Body of pancreas (tissue), 4 donors: ENCODE results near the gene DOCK9. TPM values are rescaled to one million over a fixed set of nuclear protein-coding genes. Genes with fewer than 3 reads are reported as not detected.

ENCODE experiments used
- ATAC-seq: fragments of 150-250 bp; one replicate; pipeline ENCODE4 v1.9.1; 2016
- DNase-seq, 4 donors: peaks; one replicate each; pipeline ENCODE4 v3.0.0-alpha.2; 2019
- H3K27ac ChIP-seq, 4 donors: fragments of 200-600 bp; sonication (generic); 1 replicate in 3 of 4; 2 replicates in 1 of 4; pipeline versions ENCODE4 v1.5.1 to v1.6.1; 2016 to 2019; ENCODE audit warnings: mild to moderate bottlenecking in 1 of 4, mixed read lengths in 1 of 4, moderate library complexity in 1 of 4
- H3K27me3 ChIP-seq, 2 donors: fragments of 200-600 bp; sonication (generic); one replicate each; pipeline ENCODE4 v1.6.0; 2016; ENCODE audit warnings: mild to moderate bottlenecking in 1 of 2
- H3K36me3 ChIP-seq, 2 donors: fragments of 200-600 bp; sonication (generic); replicated peaks in 1 of 2; 2 replicates each; pipeline ENCODE4 v1.5.1; 2016; ENCODE audit warnings: low read depth in 2 of 2; ENCODE audit not compliant: insufficient read depth in 1 of 2
- H3K4me1 ChIP-seq: fragments of 200-600 bp; sonication (generic); one replicate; pipeline ENCODE4 v1.6.0; 2016
- H3K4me3 ChIP-seq, 2 donors: fragments of 200-600 bp; sonication (generic); 1 replicate in 1 of 2; 2 replicates in 1 of 2; pipeline ENCODE4 v1.5.1; 2016 to 2019
- H3K9me3 ChIP-seq, 3 donors: fragments of 200-600 bp; sonication (generic); 1 replicate in 2 of 3; 2 replicates in 1 of 3; pipeline ENCODE4 v1.5.1; 2016
- POLR2A ChIP-seq, 3 donors: fragments of 450-650 bp; IDR thresholded peaks; one replicate each; pipeline ENCODE4 v1.6.1; 2016; ENCODE audit warnings: antibody characterized with exemption in 3 of 3, mild to moderate bottlenecking in 2 of 3
- WGBS, 2 donors: methylation state at CpG; one replicate each; pipeline ENCODE4 v1.1.5; 2017; 5-methylcytosine and 5-hydroxymethylcytosine counted together
- intact Hi-C: fragments of 100-400 bp; cut with DNase I; formaldehyde crosslinking; loops from one replicate; pipeline ENCODE4 v1.15.1; 2023
- total RNA-seq, 2 donors: library from RNA; depleted of rRNA; stranded (reverse); fragments of >200 nt; gene quantifications; one replicate each; pipeline ENCODE4 v1.1.0, GENCODE V29; 2016
- TF ChIP-seq, protein P1 (sequence below), 7 experiments: fragments of 450-650 bp in 4 of 7; fragments of 200-600 bp in 3 of 7; sonication (generic) in 3 of 7; IDR thresholded peaks; one replicate each; pipeline ENCODE4 v1.5.1; 2016 to 2019; ENCODE audit warnings: antibody characterized with exemption in 7 of 7

DOCK9 gene
- total RNA-seq, 2 donors from 2014 or later, result 35.3 to 73.5 TPM

DNA sequence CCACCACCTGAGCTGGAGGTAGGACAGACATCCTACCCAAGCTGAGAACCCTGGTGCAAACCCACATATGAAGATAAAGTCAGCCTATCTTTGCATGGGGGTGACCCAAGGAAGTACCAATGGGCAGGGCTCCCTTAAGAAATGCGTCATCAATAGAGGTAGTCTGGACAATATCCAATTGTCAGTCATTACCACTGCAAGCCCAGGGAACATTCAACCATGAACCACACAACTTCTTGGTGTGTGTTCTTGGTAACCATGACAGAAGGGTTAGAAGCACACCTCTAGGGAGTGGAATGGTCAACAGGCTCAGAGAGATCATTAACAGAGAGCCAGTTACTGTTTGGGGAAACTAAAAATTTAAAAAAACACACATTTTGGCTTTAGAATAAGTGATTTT, 34.7 kb upstream of the DOCK9 start:
- Histone ChIP-seq H3K9me3 (no peaks in the 10 kb centered on the region), H3K27ac (no peak overlapping the region), H3K27me3 (no peaks in the 10 kb centered on the region), H3K36me3 (no peaks in the 10 kb centered on the region), H3K4me1 (no peaks in the 10 kb centered on the region), H3K4me3 (no peak overlapping the region)
- DNase-seq, result no peak
- no peak for ATAC-seq
- 82 to 83% methylated on average over 1 of the region's 1 CpG for WGBS, 2 donors
- no peak for TF ChIP-seq POLR2A (IDR thresholded peaks at IDR 0.05)
- TF ChIP-seq, protein P1, sequence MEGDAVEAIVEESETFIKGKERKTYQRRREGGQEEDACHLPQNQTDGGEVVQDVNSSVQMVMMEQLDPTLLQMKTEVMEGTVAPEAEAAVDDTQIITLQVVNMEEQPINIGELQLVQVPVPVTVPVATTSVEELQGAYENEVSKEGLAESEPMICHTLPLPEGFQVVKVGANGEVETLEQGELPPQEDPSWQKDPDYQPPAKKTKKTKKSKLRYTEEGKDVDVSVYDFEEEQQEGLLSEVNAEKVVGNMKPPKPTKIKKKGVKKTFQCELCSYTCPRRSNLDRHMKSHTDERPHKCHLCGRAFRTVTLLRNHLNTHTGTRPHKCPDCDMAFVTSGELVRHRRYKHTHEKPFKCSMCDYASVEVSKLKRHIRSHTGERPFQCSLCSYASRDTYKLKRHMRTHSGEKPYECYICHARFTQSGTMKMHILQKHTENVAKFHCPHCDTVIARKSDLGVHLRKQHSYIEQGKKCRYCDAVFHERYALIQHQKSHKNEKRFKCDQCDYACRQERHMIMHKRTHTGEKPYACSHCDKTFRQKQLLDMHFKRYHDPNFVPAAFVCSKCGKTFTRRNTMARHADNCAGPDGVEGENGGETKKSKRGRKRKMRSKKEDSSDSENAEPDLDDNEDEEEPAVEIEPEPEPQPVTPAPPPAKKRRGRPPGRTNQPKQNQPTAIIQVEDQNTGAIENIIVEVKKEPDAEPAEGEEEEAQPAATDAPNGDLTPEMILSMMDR (IDR thresholded peaks at IDR 0.05), result no peak
- intact Hi-C loops, result no loop called here

DNA sequence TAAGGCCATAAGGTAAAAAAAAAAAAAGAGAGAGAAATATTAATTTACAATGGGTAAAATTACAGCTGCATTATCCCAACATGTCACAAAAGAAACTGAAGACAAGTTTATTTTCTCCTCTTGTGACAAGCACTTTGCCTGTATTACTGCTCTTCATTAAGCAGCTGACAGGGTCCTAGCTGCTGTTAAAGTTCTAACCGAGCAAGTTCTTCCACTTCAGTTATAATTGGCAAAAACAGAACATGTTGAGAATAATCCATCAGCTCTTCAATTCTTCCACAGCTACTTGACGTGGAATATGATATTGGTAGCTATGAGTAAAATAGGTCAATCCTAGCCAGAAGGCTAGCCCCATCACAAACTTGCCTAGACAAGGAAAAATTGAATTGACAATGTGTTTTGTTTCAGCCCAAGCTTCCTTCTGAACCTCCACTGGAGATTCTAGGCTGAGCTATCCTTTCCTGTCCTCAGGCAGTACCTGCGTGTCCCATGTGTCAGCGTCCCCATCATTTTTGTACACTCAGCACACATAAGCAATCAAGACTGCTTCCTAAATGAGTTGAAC, 32.2 kb upstream of the DOCK9 start:
- DNase-seq (no peak), ATAC-seq (no peak)
- intact Hi-C loops, result no loop called here
- Histone ChIP-seq H3K27me3 (no peaks in the 10 kb centered on the region), H3K36me3 (no peaks in the 10 kb centered on the region), H3K27ac (no peak overlapping the region), H3K4me3 (no peak overlapping the region), H3K4me1 (no peaks in the 10 kb centered on the region), H3K9me3 (no peaks in the 10 kb centered on the region)
- TF ChIP-seq POLR2A (IDR thresholded peaks at IDR 0.05), result no peak
- TF ChIP-seq, protein P1 (IDR thresholded peaks at IDR 0.05), result no peak
- 79 to 83% methylated on average over 4 of the region's 4 CpGs for WGBS, 2 donors

DNA sequence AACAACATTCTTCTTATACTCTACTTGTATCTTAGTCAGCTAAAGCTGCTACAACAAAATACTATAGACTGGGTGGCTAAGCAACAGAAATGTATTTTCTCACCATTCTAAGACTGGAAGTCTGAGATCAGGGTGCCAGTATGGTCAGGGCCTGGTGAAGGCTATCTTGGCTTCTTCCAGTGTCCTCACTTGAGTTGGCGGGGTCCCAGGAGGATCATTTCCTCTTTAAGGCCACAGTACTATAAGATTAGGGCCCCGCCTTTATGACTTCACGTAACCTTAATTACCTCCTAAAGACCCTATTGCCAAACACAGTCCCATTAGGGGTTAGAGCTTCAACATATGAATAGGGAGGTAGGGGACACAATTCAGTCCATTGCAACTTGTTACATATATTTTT, 30.7 kb upstream of the DOCK9 start:
- intact Hi-C loops, result no loop called here

DNA sequence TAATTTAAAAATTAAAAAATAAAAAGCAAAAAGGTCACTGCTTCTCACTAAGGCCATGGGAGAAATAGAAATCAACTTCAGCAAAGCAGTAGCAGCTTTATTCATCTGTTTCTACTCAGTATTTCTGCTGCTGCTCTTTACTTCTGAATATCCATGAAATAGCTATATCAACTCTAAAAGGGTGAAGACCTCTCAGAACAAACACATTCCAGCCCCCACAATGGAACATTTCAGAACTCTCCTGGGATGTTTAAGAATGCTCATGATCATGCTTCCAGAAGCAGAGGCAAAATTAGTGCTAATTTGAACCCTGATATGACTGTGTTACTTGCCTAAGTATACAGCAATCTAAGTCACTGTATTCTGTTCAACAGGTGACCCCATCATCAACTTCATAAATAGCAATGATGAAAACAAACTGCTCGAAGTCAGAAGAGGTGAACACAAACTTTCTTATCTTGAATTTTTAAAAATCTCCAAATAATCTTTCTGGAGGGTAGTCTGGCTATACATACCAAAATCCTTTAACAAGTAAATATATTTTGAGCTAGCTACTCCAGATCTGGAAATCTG, 29.6 kb upstream of the DOCK9 start:
- H3K4me1 ChIP-seq, result no peaks in the 10 kb centered on the region
- ATAC-seq (no peak), DNase-seq (no peak)
- 40 to 67% methylated on average over 1 of the region's 1 CpG for WGBS, 2 donors
- TF ChIP-seq POLR2A (IDR thresholded peaks at IDR 0.05), result no peak
- TF ChIP-seq, protein P1 (IDR thresholded peaks at IDR 0.05), result no peak
- H3K27me3 ChIP-seq, result no peaks in the 10 kb centered on the region
- H3K9me3 ChIP-seq, result no peaks in the 10 kb centered on the region
- no peaks in the 10 kb centered on the region for H3K36me3 ChIP-seq
- no peak overlapping the region for H3K4me3 ChIP-seq
- intact Hi-C loops, result no loop called here
- H3K27ac ChIP-seq, result no peak overlapping the region

More for the DNA sequence above, 30.7 kb upstream of the DOCK9 start:
- ATAC-seq (no peak), DNase-seq (no peak)
- Histone ChIP-seq H3K4me1 (no peaks in the 10 kb centered on the region), H3K27ac (no peak overlapping the region), H3K4me3 (no peak overlapping the region), H3K27me3 (no peaks in the 10 kb centered on the region), H3K9me3 (no peaks in the 10 kb centered on the region), H3K36me3 (no peaks in the 10 kb centered on the region)
- TF ChIP-seq, protein P1 (IDR thresholded peaks at IDR 0.05), result no peak
- TF ChIP-seq POLR2A (IDR thresholded peaks at IDR 0.05), result no peak
- whole genome bisulfite sequencing, 2 donors, result 82 to 96% methylated on average over 3 of the region's 3 CpGs

DNA sequence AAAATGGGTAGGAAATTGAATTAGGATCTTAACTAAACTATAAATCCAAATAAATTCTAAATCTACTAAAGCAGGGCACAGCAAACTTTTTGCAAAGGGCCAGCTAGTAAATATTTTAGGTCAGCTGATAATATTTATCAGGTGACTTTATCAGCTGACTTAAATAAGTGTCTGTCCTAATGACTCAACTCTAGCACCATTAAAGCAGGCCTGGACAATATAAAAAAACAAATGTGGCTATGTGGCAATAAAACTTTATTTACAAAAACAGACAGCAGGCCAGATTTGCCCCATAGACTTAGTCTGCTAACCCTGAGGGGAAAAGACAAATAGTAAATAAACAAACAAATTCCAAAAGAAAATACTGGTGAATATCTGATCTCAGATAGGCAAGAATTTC, 27.7 kb upstream of the DOCK9 start:
- H3K4me3 ChIP-seq, result no peak overlapping the region
- no peak overlapping the region for H3K27ac ChIP-seq
- no peaks in the 10 kb centered on the region for H3K36me3 ChIP-seq
- intact Hi-C loops, result no loop called here
- no peak for ATAC-seq
- H3K27me3 ChIP-seq, result no peaks in the 10 kb centered on the region
- TF ChIP-seq POLR2A (IDR thresholded peaks at IDR 0.05), result no peak
- TF ChIP-seq, protein P1 (IDR thresholded peaks at IDR 0.05), result no peak
- no peaks in the 10 kb centered on the region for H3K4me1 ChIP-seq
- no peaks in the 10 kb centered on the region for H3K9me3 ChIP-seq
- DNase-seq, result no peak
